HG02943 (cell line): Measurements from ENCODE around the gene CYGB.
"Not testable (repeated sequence)": the region's sequence is repeated elsewhere in the genome, so short reads cannot be mapped to it uniquely, and the experiment has no call there.

Source experiments
- ATAC-seq: cut with Tn5 transposase; IDR thresholded peaks from one replicate; pipeline ENCODE4 v1.9.1; 2021; ENCODE audit warnings: mild to moderate bottlenecking, low read depth, moderate library complexity; ENCODE audit not compliant: unreplicated experiment

Gene CYGB

DNA sequence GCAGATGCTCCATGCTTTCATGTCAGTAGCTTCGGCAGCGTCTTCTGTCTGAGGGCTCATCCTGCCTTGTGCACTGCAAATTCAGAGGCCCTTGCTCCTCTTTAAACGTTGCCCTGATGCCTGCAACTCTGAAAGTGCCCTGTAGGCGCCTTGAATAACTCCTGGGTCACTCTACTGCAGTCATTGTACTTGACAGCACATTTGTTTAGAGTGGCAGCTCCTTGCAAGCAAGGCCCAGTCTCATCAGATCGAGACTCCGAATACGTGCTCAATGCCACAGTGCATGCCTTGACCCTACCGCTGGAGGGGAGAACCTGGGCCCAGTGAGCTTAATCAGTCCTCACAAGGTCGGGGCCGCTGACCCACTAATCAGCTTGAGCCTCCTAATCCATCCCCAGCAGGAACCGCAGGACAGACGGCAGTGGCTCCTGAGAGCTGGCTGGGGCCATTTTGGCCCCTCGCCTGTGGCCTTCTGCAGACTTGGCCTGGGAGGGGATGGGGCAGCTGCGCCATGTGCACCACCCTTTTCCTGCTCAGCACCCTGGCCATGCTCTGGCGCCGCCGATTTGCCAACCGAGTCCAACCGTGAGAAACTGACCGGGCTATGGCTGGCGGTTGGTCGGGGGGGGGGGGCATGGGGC is 2.2 kb upstream of the CYGB start, which contains the start of gene PRCD:
PRCD (plus strand) TSS at position 414 of the 641 bp plus-strand sequence; CDS start at position 512, 98 bp downstream.
- no peak for ATAC-seq

GRCh38 chr17:76538941-76539570 is 1.5 kb upstream of the CYGB start:
- ATAC-seq, result no peak

DNA sequence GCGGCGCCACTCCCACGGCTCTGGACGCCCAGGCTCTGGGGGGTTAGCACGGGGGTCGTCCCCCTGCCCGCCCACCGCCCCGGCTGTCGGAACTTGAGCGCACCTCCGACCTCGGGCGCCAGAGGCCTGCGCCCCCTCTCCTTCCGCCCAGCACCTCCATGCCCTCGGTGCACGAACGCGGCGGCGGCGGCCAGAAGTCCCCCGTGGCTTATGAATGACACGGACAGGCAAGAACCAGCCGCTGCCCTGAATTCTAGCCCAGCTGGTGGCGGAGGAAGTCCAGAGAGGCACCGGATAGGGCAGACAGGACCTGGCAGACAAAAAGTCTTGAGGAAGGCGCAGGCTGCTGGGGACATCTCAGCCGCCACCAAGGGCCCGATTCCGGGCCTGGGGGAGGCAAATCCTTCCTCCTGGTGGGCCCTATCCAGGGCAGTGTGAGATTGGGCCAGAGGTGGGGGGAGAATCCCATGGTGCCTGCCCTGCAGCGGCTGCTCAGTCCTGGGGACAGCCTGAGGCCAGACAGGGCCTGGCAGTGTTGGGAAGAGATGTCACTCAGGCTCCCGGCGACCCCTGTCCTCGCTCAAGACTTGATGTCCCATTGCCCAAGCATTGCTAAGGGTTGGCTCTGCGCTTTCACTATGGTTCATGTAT is 897 bp upstream of the CYGB start:
- ATAC-seq, result no peak

GRCh38 chr17:76537288-76537577 is 276 bp downstream of the CYGB start:
- no peak for ATAC-seq

- ATAC-seq, result no peak
Observed at GRCh38 chr17:76536511-76537287, 810 bp downstream of the CYGB start.

- ATAC-seq, result no peak
Observed at GRCh38 chr17:76535788-76536510, 1.6 kb downstream of the CYGB start.

- ATAC-seq, result no peak
Observed at GRCh38 chr17:76534831-76535732, 2.4 kb downstream of the CYGB start.

- not testable (repeated sequence) for ATAC-seq
Observed at GRCh38 chr17:76533640-76534359, 3.7 kb downstream of the CYGB start.

- no peak for ATAC-seq
Observed at GRCh38 chr17:76532072-76532651, 5.3 kb downstream of the CYGB start.

- no peak for ATAC-seq
Observed at GRCh38 chr17:76531486-76532038, 5.9 kb downstream of the CYGB start.

GRCh38 chr17:76530811-76531485 is 6.6 kb downstream of the CYGB start:
- ATAC-seq, result no peak

GRCh38 chr17:76530095-76530723 is 7.3 kb downstream of the CYGB start:
- no peak for ATAC-seq

DNA sequence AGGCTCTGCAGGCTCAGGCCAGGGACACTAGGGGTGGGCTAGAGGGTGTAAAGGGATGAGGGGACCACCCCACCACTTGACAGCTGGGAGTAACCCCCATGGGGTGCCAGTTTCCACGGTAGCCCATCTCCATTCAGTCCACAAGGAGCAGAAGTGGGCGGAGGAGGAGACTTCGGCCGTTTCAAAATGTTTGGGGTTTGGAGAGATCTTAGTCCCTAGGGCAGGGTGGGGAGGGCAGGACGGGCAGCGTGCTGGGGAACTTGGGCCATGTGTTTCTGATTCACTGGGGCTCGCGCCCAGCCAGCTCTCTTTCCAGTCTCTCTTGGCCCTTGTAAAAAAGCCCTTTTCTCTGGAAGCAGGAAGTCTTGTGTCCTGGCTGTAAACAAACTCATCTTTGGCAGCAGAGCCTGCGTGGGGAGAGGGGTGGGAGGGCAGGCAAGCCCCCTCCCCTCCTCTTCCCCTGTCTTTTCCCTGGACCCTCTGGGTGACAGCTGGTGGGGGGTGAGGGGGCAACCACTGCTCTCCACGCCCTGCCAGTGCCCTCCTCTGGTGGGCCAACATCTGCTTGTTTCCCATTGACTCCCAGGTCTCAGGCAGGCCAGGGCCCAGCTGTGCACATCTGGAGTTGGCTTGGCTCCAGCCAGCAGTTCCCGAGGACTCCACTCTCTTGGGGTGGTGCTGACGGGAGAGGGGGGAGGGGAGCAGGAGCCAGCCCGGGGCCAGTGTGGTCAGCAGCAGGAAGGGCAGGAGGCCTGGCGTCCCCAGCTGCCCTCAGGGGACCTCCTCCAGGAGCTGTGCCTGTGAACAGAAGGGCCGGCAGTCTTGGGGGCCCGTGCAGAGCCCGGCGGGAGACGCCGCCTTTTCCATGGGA is 8.1 kb downstream of the CYGB start:
- no peak for ATAC-seq

DNA sequence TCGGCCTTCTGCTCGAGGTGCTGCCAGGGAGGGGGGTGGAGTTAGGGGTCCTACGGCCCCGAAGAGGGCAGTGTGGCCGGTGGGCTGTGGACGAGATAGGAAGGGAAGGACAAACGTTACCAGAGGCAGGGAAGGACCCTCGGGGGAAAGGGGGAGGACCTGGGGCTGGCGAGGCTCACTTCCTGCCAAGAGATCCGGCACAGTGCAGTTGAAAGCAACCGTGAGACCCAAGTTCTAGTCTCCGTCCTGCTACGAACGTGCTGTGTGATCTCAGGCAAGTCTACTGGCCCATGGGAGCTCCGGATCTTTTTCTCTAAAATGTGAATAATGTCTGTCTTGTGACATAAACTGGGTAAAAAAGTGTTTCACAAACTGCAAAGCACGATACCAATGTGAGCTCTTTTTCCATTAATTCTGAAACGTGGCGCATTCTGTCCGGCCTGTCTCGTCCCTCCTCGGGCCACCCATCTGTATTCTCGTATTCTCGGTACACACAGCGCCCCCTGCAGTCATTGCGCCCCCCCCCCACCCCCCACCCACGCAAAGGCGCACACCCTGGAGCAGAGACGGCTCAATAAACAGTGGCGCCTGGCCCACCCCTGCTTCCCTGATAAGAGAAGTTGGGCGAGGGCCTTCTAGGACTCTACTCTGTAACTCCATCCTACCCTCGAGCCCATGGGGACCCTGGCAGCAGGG is 8.8 kb downstream of the CYGB start:
- ATAC-seq, result no peak

- peak; percentile 52 for ATAC-seq
Observed at GRCh38 chr17:76528156-76528527, 9.4 kb downstream of the CYGB start.
